SKM-1 (cell line): Measurements from ENCODE around the gene IAH1.

Experiments
- DNase-seq: peaks from one replicate; lab custom pipeline; 2025; ENCODE audit not compliant: unreplicated experiment; lab: John Stamatoyannopoulos, UW

The IAH1 gene

DNA sequence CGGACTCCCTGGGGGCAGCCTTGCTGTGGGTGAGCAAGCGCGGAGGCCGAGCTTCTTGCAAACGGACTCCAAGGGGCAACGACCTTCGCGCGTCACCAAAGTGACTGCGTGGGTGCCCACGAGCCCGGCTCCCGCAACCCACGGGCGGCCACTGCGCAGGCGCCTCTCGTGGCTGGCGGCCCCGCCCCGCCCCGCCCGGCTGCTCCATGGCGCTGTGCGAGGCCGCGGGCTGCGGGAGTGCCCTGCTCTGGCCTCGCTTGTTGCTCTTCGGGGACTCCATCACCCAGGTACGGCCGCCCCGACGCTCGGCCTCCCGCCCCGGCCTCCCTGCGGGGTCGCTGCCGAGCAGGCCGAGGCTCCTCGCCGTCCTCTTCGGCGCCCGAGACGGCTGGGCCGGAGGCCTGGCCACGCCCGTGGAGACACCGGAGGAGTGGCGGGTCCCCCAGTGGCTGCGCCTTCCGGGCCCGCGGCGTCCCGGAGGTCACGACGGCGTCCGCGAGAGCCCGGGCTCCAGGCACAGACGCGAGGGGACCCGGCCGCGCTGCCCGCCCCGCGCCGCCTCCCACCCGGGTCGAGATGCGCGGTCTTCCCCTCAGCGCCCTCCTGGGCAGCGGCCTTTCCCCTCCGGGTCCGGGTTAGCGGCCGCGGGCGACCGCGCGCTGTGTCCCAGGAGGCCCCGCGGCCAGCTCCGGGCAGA is at the start of gene IAH1:
Gene IAH1, plus strand, starts transcription at position 191 of the 697 bp plus-strand sequence. Its CDS starts 16 bp downstream, at position 207.
- DNase-seq, result peak; percentile 6

- no peak for DNase-seq
Observed at GRCh38 chr2:9428965-9429577, 45.3 kb upstream of the IAH1 start.

DNA sequence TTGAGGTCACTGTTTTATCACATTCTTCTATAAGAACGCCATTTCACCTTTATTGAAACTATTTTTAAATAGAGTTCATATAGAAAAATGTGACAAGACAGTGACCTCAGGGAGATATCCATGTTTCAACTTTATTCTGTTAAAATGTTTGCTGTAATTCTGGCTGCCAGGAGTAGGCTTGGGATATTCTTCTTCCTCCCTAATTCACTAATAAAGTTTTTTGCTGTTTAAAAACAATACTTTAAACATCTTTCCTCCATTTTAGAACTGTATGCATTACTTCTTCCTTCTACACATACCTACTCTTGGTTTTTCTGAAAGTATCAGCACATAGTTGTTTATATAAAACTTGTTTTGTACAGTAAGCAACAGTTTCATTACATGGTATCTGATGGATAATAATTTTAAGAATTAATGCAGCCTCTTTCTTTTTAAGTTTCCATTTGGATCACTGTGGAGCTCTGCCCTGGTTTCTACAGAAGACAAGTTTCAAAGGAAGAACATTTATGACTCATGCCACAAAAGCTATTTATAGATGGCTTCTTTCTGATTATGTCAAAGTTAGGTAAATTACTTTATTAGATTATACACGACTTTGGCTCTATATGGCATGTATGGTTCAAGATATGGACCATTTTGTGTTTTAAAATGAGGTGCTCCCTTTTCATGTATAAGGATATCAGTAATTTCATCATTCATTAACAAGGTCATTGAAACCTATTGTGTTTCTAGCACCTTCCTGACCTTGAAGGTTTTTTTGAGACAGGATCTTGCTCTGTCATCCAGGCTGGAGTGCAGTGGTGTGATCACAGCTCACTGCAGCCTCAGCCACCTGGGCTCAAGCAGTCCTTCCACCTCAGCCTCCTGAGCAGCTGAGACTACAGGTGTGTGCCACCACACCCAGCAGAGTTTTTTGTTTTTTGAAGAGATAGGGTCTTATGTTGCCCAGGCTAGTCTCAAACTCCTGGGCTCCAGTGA is 43.7 kb upstream of the IAH1 start:
- no peak for DNase-seq

DNA sequence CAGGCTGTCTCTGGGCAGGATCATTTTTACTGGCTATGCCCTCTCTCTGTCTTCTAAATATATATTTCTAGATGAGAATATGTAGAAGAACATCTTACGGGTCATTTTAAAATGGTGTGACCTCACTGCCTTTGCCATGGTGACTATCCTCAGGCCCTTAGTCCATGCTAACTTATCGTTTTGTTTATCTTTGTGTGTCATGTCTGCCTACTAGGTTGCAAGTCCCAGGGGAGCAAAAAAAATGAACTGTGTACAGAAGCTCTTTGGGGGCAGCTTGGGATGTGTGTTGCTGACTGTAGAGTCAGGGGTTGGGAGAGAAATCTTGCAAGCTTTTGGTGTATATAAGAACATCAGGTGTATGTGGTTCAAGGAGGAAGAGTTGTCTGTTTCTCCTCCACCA is 39.9 kb upstream of the IAH1 start:
- no peak for DNase-seq

GRCh38 chr2:9439536-9439935 is 34.8 kb upstream of the IAH1 start:
- no peak for DNase-seq

GRCh38 chr2:9440058-9440727 is 34.2 kb upstream of the IAH1 start:
- DNase-seq, result no peak

GRCh38 chr2:9441556-9441955 is 32.8 kb upstream of the IAH1 start:
- DNase-seq, result no peak

DNA sequence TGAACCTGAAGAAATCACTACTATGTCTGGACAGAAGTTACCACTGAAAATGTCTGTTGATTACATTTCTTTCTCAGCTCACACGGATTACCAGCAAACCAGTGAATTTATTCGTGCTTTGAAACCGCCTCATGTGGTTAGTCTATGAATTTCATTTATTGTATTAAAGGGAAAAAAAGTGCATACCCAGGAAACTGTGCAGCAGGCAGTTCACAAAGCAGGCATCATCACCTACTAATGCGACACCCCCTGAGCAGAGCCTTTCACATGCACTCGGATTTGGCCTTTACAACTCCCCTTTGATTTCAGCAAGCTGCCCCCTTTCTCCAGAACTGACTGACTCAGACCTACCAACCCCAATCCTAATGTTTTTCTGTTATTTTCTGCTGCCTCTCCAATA is 30.8 kb upstream of the IAH1 start:
- no peak for DNase-seq

GRCh38 chr2:9445089-9445488 is 29.3 kb upstream of the IAH1 start:
- DNase-seq, result no peak

DNA sequence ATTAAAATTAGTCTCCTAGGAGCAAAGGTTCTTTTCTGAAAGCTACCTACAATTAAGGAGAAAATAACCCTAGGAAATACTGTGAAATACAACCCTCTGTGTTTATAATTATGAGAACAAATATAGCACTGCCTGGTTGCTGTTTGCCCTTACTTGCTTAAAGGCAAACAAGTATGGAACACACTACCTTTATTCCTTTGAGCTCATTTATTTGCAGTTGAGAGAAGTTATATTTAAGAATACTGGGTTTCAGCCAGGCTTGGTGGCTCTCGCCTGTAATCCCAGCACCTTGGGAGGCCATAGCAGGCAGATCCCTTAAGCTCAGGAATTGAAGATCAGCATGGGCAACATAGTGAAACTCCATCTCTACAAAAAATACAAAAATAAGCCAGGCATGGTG is 23.1 kb upstream of the IAH1 start:
- DNase-seq, result no peak

DNA sequence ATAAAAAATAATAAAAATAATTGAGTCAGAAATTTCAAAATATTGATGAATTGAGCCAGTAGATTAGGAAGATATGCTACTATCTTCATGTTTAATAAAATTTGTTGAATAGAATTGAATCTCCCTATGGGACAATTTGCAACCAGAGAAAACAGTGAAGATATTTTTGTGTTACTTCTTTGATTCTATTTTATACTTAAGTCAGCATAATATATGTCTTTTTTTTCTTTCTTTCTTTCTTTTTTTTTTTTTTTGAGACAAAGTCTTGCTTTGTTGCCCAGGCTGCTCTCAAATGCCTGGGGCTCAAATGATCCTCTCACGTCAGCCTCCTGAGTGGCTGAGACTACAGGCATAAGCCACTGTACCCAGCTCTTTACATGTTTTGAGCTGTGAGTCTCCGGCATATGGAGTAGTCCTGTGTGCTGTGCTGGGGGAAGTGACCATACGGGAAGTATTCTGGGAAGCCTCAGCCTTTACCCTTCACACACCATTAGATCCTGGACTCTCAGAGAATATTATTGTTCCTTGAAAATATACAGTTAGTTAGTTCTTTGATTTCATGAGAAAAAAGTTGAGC is 13.8 kb upstream of the IAH1 start:
- no peak for DNase-seq

DNA sequence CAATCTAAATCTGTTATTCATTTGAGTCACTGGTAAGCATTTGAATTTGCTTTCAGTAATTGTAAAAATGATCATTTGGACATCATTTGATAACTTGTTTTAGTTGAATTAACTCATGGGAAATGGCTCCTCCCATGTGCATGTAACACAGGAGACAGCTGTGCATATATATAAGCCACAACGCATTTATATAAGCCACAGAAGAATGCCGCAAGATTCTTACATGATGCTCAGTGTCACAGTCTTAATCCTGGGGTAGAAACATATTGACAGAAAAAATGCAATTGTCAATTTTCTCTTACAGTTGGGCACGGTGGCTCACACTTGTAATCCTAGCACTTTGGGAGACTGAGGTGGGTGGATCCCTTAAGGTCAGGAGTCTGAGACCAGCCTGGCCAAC is 13.3 kb upstream of the IAH1 start:
- no peak for DNase-seq

- no peak for DNase-seq
Observed at GRCh38 chr2:9462313-9462712, 12.0 kb upstream of the IAH1 start.

- DNase-seq, result no peak
Observed at GRCh38 chr2:9462886-9463697, 11.3 kb upstream of the IAH1 start.

GRCh38 chr2:9463698-9464034 is 10.7 kb upstream of the IAH1 start:
- DNase-seq, result no peak

- DNase-seq, result no peak
Observed at GRCh38 chr2:9465170-9465569, 9.2 kb upstream of the IAH1 start.

- no peak for DNase-seq
Observed at GRCh38 chr2:9466147-9466683, 8.1 kb upstream of the IAH1 start.

DNA sequence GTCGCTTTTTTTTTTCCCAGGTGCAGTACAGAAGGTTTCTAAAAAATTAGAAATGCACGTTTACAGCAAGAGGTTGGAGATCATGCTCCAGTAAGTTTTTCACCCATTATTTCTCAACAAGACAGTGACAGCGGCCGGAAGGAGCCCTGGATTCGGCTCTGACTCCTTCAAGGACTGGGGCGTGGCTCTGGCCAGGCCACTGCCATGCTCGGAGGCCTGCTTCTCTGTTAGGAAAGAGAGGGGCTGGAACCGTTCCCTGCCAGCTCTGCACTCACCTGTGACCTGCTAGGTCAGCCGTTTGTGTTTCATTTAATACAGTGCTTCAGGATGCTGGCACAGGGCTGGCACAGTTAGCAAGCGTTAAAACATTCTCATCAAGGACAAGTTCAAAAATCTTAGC is 6.7 kb upstream of the IAH1 start:
- no peak for DNase-seq

- DNase-seq, result no peak
Observed at GRCh38 chr2:9471206-9471605, 3.1 kb upstream of the IAH1 start.

GRCh38 chr2:9472511-9472910 is 1.8 kb upstream of the IAH1 start:
- DNase-seq, result no peak
